Measurements from ENCODE around the gene STYX.

The STYX gene

GRCh38 chr14:52700701-52701172 lies 29.2 kb upstream of the STYX start:
- H3K27ac ChIP-seq (ENCODE audit: insufficient read depth, low read depth, low read length, poor library complexity, severe bottlenecking) = no peak overlapping the region
- H3K4me1 ChIP-seq (ENCODE audit: control insufficient read depth, insufficient read depth, low read length) = no peaks in the 10 kb centered on the region
- H3K36me3 ChIP-seq (ENCODE audit: control insufficient read depth, insufficient read depth, low read length) = no peaks in the 10 kb centered on the region
- H3K27me3 ChIP-seq (ENCODE audit: control insufficient read depth, insufficient read depth, low read length, poor library complexity, severe bottlenecking) = no peaks in the 10 kb centered on the region
- no peaks in the 10 kb centered on the region for H3K9me3 ChIP-seq (ENCODE audit: control insufficient read depth, low read length)
- no peak overlapping the region for H3K4me3 ChIP-seq (ENCODE audit: insufficient read depth, low read depth, low read length)
- 76 to 87% methylated on average over 2 of the region's 2 CpGs for WGBS, 2 experiments

- Histone ChIP-seq H3K9me3 (ENCODE audit: control insufficient read depth, low read length) (no peaks in the 10 kb centered on the region), H3K27me3 (ENCODE audit: control insufficient read depth, insufficient read depth, low read length, poor library complexity, severe bottlenecking) (no peaks in the 10 kb centered on the region), H3K4me3 (ENCODE audit: insufficient read depth, low read depth, low read length) (no peak overlapping the region), H3K4me1 (ENCODE audit: control insufficient read depth, insufficient read depth, low read length) (no peaks in the 10 kb centered on the region), H3K27ac (ENCODE audit: insufficient read depth, low read depth, low read length, poor library complexity, severe bottlenecking) (no peak overlapping the region), H3K36me3 (ENCODE audit: control insufficient read depth, insufficient read depth, low read length) (no peaks in the 10 kb centered on the region)
- WGBS, 2 experiments = 86 to 87% methylated on average over 3 of the region's 3 CpGs
Measured at GRCh38 chr14:52701223-52701622, 28.7 kb upstream of the STYX start.

- Histone ChIP-seq H3K27ac (ENCODE audit: insufficient read depth, low read depth, low read length, poor library complexity, severe bottlenecking) (no peak overlapping the region), H3K36me3 (ENCODE audit: control insufficient read depth, insufficient read depth, low read length) (no peaks in the 10 kb centered on the region), H3K4me1 (ENCODE audit: control insufficient read depth, insufficient read depth, low read length) (peaks cover 3% of the 10 kb centered on the region), H3K9me3 (ENCODE audit: control insufficient read depth, low read length) (no peaks in the 10 kb centered on the region), H3K4me3 (ENCODE audit: insufficient read depth, low read depth, low read length) (no peak overlapping the region), H3K27me3 (ENCODE audit: control insufficient read depth, insufficient read depth, low read length, poor library complexity, severe bottlenecking) (no peaks in the 10 kb centered on the region)
- WGBS, 2 experiments = 89 to 96% methylated on average over 3 of the region's 3 CpGs
Measured at GRCh38 chr14:52703225-52703624, 26.7 kb upstream of the STYX start.

GRCh38 chr14:52703664-52704063 lies 26.3 kb upstream of the STYX start:
- 65 to 74% methylated on average over 2 of the region's 2 CpGs for WGBS, 2 experiments
- Histone ChIP-seq H3K27me3 (ENCODE audit: control insufficient read depth, insufficient read depth, low read length, poor library complexity, severe bottlenecking) (no peaks in the 10 kb centered on the region), H3K36me3 (ENCODE audit: control insufficient read depth, insufficient read depth, low read length) (no peaks in the 10 kb centered on the region), H3K9me3 (ENCODE audit: control insufficient read depth, low read length) (no peaks in the 10 kb centered on the region), H3K4me3 (ENCODE audit: insufficient read depth, low read depth, low read length) (no peak overlapping the region), H3K27ac (ENCODE audit: insufficient read depth, low read depth, low read length, poor library complexity, severe bottlenecking) (no peak overlapping the region), H3K4me1 (ENCODE audit: control insufficient read depth, insufficient read depth, low read length) (peaks cover 7% of the 10 kb centered on the region)

GRCh38 chr14:52706286-52706685 lies 23.7 kb upstream of the STYX start:
- no peak overlapping the region for H3K27ac ChIP-seq (ENCODE audit: insufficient read depth, low read depth, low read length, poor library complexity, severe bottlenecking)
- H3K4me3 ChIP-seq (ENCODE audit: insufficient read depth, low read depth, low read length) = peak overlapping the region; percentile 72
- 91 to 100% methylated on average over 4 to 5 of the region's 5 CpGs for WGBS, 2 experiments
- H3K36me3 ChIP-seq (ENCODE audit: control insufficient read depth, insufficient read depth, low read length) = peaks cover 11% of the 10 kb centered on the region
- H3K9me3 ChIP-seq (ENCODE audit: control insufficient read depth, low read length) = no peaks in the 10 kb centered on the region
- H3K4me1 ChIP-seq (ENCODE audit: control insufficient read depth, insufficient read depth, low read length) = peaks cover 7% of the 10 kb centered on the region
- H3K27me3 ChIP-seq (ENCODE audit: control insufficient read depth, insufficient read depth, low read length, poor library complexity, severe bottlenecking) = no peaks in the 10 kb centered on the region

GRCh38 chr14:52706724-52707706 lies 23.0 kb upstream of the STYX start, which contains the start of gene PSMC6:
Gene PSMC6 (plus strand): TSS chr14:52707200. CDS start chr14:52707220, 20 bp downstream.
- Histone ChIP-seq H3K4me1 (ENCODE audit: control insufficient read depth, insufficient read depth, low read length) (peaks cover 7% of the 10 kb centered on the region), H3K27me3 (ENCODE audit: control insufficient read depth, insufficient read depth, low read length, poor library complexity, severe bottlenecking) (no peaks in the 10 kb centered on the region), H3K4me3 (ENCODE audit: insufficient read depth, low read depth, low read length) (peak within 1 kb of the TSS; percentile 72), H3K9me3 (ENCODE audit: control insufficient read depth, low read length) (no peaks in the 10 kb centered on the region), H3K36me3 (ENCODE audit: control insufficient read depth, insufficient read depth, low read length) (peaks cover 13% of the 10 kb centered on the region), H3K27ac (ENCODE audit: insufficient read depth, low read depth, low read length, poor library complexity, severe bottlenecking) (peak within 1 kb of the TSS; percentile 65)
- WGBS, 2 experiments = 5% methylated on average over 43 of the region's 43 CpGs

GRCh38 chr14:52711666-52712065 lies 18.3 kb upstream of the STYX start:
- Histone ChIP-seq H3K4me3 (ENCODE audit: insufficient read depth, low read depth, low read length) (no peak overlapping the region), H3K27me3 (ENCODE audit: control insufficient read depth, insufficient read depth, low read length, poor library complexity, severe bottlenecking) (no peaks in the 10 kb centered on the region), H3K36me3 (ENCODE audit: control insufficient read depth, insufficient read depth, low read length) (peaks cover 39% of the 10 kb centered on the region), H3K9me3 (ENCODE audit: control insufficient read depth, low read length) (no peaks in the 10 kb centered on the region), H3K4me1 (ENCODE audit: control insufficient read depth, insufficient read depth, low read length) (peaks cover 7% of the 10 kb centered on the region), H3K27ac (ENCODE audit: insufficient read depth, low read depth, low read length, poor library complexity, severe bottlenecking) (no peak overlapping the region)
- 100% methylated on average over 1 of the region's 1 CpG for WGBS, 2 experiments

- WGBS, 2 experiments = 83 to 94% methylated on average over 6 of the region's 6 CpGs
- Histone ChIP-seq H3K27me3 (ENCODE audit: control insufficient read depth, insufficient read depth, low read length, poor library complexity, severe bottlenecking) (no peaks in the 10 kb centered on the region), H3K4me3 (ENCODE audit: insufficient read depth, low read depth, low read length) (no peak overlapping the region), H3K27ac (ENCODE audit: insufficient read depth, low read depth, low read length, poor library complexity, severe bottlenecking) (no peak overlapping the region), H3K36me3 (ENCODE audit: control insufficient read depth, insufficient read depth, low read length) (peaks cover 54% of the 10 kb centered on the region), H3K4me1 (ENCODE audit: control insufficient read depth, insufficient read depth, low read length) (no peaks in the 10 kb centered on the region), H3K9me3 (ENCODE audit: control insufficient read depth, low read length) (no peaks in the 10 kb centered on the region)
Measured at GRCh38 chr14:52716155-52716554, 13.8 kb upstream of the STYX start.

GRCh38 chr14:52723514-52724359 lies 6.2 kb upstream of the STYX start:
- no peaks in the 10 kb centered on the region for H3K9me3 ChIP-seq (ENCODE audit: control insufficient read depth, low read length)
- H3K4me1 ChIP-seq (ENCODE audit: control insufficient read depth, insufficient read depth, low read length) = no peaks in the 10 kb centered on the region
- no peak overlapping the region for H3K4me3 ChIP-seq (ENCODE audit: insufficient read depth, low read depth, low read length)
- H3K36me3 ChIP-seq (ENCODE audit: control insufficient read depth, insufficient read depth, low read length) = peaks cover 48% of the 10 kb centered on the region
- no peak overlapping the region for H3K27ac ChIP-seq (ENCODE audit: insufficient read depth, low read depth, low read length, poor library complexity, severe bottlenecking)
- 92 to 97% methylated on average over 4 of the region's 4 CpGs for WGBS, 2 experiments
- no peaks in the 10 kb centered on the region for H3K27me3 ChIP-seq (ENCODE audit: control insufficient read depth, insufficient read depth, low read length, poor library complexity, severe bottlenecking)

- Histone ChIP-seq H3K27me3 (ENCODE audit: control insufficient read depth, insufficient read depth, low read length, poor library complexity, severe bottlenecking) (no peaks in the 10 kb centered on the region), H3K36me3 (ENCODE audit: control insufficient read depth, insufficient read depth, low read length) (peaks cover 43% of the 10 kb centered on the region), H3K27ac (ENCODE audit: insufficient read depth, low read depth, low read length, poor library complexity, severe bottlenecking) (no peak overlapping the region), H3K4me3 (ENCODE audit: insufficient read depth, low read depth, low read length) (no peak overlapping the region), H3K4me1 (ENCODE audit: control insufficient read depth, insufficient read depth, low read length) (no peaks in the 10 kb centered on the region), H3K9me3 (ENCODE audit: control insufficient read depth, low read length) (no peaks in the 10 kb centered on the region)
Measured at GRCh38 chr14:52724360-52724644, 5.7 kb upstream of the STYX start.
